ENCODE measurements around the gene SERPINB6.

SERPINB6 gene

GRCh38 chr6:2952557-2953095, 18.7 kb downstream of the SERPINB6 start:
- DNase-seq (ENCODE audit: extremely low spot score), result peak; percentile 50
- POLR2A ChIA-PET, result interaction anchor here (0.5 to 1.0 kb wide), 2 partner anchors 14 to 16 kb away, joined by 5 read pairs; no protein-coding TSS in a partner anchor
- CTCF ChIA-PET, result interaction anchor here (0.7 to 8.8 kb wide), 24 partner anchors 10 to 205 kb away, joined by 3 to 72 read pairs (median 4); partner anchors contain the start of gene TUBB2A
- TF ChIP-seq CTCF (IDR thresholded peaks at IDR 0.05; ENCODE audit: control extremely low read depth, extremely low read depth, low read depth, missing control alignments), result peak; percentile 62

- POLR2A ChIA-PET, result interaction anchor here (1.0 kb wide), 1 partner anchor 15 kb away, joined by 5 read pairs; no protein-coding TSS in a partner anchor
- no peak for TF ChIP-seq CTCF (IDR thresholded peaks at IDR 0.05; ENCODE audit: control extremely low read depth, extremely low read depth, low read depth, missing control alignments)
- no peak for DNase-seq (ENCODE audit: extremely low spot score)
- CTCF ChIA-PET, result interaction anchor here (0.9 to 8.8 kb wide), 16 partner anchors 10 to 205 kb away, joined by 3 to 72 read pairs (median 5); partner anchors contain the start of gene TUBB2A
Measured at GRCh38 chr6:2951728-2952127, 19.6 kb downstream of the SERPINB6 start.

GRCh38 chr6:2950713-2951112, 20.7 kb downstream of the SERPINB6 start:
- no peak for DNase-seq (ENCODE audit: extremely low spot score)
- no peak for TF ChIP-seq CTCF (IDR thresholded peaks at IDR 0.05; ENCODE audit: control extremely low read depth, extremely low read depth, low read depth, missing control alignments)
- CTCF ChIA-PET, result interaction anchor here (1.6 to 8.8 kb wide), 2 partner anchors 18 to 39 kb away, joined by 4 to 72 read pairs; no protein-coding TSS in a partner anchor
- POLR2A ChIA-PET, result no interaction called here

GRCh38 chr6:2949536-2950083, 21.8 kb downstream of the SERPINB6 start:
- ChIA-PET CTCF (interaction anchor here (1.5 to 8.8 kb wide), 3 partner anchors 17 to 50 kb away, joined by 3 to 72 read pairs (median 4); partner anchors contain the start of gene NQO2), POLR2A (no interaction called here)
- no peak for DNase-seq (ENCODE audit: extremely low spot score)
- no peak for TF ChIP-seq CTCF (IDR thresholded peaks at IDR 0.05; ENCODE audit: control extremely low read depth, extremely low read depth, low read depth, missing control alignments)

GRCh38 chr6:2949121-2949520, 22.2 kb downstream of the SERPINB6 start:
- CTCF ChIA-PET, result interaction anchor here (0.9 to 8.8 kb wide), 4 partner anchors 17 to 50 kb away, joined by 3 to 72 read pairs (median 4); partner anchors contain the start of gene NQO2
- no peak for DNase-seq (ENCODE audit: extremely low spot score)
- TF ChIP-seq CTCF (IDR thresholded peaks at IDR 0.05; ENCODE audit: control extremely low read depth, extremely low read depth, low read depth, missing control alignments), result no peak
- POLR2A ChIA-PET, result no interaction called here

GRCh38 chr6:2948228-2949025, 22.9 kb downstream of the SERPINB6 start:
- TF ChIP-seq CTCF (IDR thresholded peaks at IDR 0.05; ENCODE audit: control extremely low read depth, extremely low read depth, low read depth, missing control alignments), result no peak
- DNase-seq (ENCODE audit: extremely low spot score), result no peak
- CTCF ChIA-PET, result interaction anchor here (0.9 to 8.8 kb wide), 4 partner anchors 16 to 102 kb away, joined by 3 to 72 read pairs (median 6); no protein-coding TSS in a partner anchor
- POLR2A ChIA-PET, result no interaction called here
